LNCAP (cell line): ENCODE data around the gene SRRM2.

Experiments
- TF ChIP-seq, protein P1 (sequence below): fragments of 450-650 bp; IDR thresholded peaks from 2 replicates; pipeline ENCODE4 v1.5.1; 2017; ENCODE audit warnings: mild to moderate bottlenecking

The SRRM2 gene

DNA sequence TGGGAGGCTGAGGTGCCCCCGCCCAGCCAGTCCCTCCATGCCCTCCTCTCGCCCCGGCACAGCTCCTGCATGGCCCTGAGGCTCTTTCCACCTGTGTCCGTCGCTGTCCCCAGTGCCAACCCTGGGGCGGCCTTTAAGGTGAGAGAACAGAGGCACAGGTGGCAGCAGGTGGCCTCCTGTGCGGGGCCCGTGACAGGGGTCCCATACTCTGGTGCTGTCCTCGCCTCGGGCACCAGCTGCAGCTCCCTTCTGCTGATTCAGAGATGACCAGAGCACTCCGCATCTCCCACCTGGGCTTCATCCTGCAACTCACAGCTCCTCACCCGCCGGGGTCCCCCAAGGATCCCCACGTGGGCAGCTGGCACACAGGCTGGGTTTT is 40.4 kb upstream of the SRRM2 start:
- TF ChIP-seq, protein P1, sequence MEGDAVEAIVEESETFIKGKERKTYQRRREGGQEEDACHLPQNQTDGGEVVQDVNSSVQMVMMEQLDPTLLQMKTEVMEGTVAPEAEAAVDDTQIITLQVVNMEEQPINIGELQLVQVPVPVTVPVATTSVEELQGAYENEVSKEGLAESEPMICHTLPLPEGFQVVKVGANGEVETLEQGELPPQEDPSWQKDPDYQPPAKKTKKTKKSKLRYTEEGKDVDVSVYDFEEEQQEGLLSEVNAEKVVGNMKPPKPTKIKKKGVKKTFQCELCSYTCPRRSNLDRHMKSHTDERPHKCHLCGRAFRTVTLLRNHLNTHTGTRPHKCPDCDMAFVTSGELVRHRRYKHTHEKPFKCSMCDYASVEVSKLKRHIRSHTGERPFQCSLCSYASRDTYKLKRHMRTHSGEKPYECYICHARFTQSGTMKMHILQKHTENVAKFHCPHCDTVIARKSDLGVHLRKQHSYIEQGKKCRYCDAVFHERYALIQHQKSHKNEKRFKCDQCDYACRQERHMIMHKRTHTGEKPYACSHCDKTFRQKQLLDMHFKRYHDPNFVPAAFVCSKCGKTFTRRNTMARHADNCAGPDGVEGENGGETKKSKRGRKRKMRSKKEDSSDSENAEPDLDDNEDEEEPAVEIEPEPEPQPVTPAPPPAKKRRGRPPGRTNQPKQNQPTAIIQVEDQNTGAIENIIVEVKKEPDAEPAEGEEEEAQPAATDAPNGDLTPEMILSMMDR = no peak

DNA sequence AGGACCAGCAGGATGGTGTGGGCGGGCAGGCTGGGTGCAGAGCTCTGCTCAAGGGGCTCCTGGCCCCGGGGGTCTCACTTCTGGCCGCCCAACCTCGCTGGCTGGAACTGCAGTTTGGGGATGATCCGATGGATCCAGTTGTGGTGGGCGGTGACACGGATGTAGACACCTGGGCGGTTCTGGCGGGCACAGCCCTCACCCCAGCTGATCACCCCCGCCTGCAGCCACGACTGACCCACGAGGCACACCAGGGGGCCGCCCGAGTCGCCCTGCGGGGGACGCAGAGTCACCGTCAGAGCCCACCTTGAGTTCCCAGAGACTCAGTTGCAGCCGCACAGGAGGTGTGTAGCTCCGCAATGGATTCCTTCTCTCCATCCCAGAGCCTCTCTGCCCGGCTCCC is 39.9 kb upstream of the SRRM2 start:
- TF ChIP-seq, protein P1 = no peak

DNA sequence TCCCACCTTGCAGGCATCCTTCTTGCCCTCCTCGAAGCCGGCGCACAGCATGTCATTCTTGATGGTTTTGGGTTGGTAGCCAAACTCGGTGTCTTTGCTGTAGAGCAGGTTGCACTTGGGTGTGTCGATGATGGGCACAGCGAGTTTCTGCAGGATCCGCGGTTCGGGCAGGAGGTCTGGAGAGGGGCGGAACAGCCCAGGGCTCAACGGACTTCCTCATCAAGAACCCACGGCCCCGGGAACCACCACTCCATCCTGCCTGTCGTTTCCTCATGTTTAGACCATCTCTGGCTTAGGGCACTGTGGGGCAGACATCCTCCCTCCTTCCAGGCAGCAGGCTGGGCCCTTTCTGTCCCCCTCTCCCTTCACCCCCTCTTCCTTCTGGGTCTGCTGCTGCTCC is 38.9 kb upstream of the SRRM2 start:
- TF ChIP-seq, protein P1 = no peak

DNA sequence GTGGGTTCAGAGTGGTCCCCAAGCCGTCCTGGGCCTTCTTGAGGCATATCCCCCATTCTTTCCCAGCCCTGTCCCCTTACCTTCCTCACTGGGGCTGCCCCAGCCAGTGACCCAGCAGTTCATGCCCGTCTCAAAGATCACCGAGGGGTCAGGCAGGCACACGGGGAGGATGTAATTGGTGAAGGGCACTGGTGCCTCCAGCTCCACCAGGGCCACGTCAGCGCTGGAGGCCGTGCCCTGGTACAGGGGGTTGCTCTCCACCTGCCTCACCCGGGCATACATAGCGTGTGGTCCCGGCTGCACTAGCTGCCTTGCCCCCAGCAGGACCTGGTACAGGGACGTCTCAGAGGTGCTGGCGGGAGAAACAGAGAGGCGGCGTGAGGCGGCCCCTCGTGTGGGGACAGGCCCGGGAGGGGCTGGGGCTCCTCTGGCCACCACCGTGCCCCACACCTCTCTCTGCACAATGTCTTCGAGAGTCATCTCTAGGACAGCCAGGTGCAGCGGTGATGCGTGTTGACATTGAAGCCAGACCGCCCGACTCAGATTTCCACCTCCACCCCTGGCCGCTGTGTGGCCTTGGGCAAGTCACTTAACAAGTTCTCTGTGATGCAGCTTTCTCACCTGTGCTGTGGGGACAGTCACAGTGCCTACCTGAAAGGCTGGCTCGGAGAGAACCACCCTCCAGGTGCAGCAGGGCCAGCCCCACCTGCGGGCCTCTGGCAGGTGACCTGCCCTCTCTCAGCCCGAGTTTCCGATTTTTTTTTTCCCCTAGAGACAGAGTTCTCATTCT is 38.3 kb upstream of the SRRM2 start:
- TF ChIP-seq, protein P1 = no peak

DNA sequence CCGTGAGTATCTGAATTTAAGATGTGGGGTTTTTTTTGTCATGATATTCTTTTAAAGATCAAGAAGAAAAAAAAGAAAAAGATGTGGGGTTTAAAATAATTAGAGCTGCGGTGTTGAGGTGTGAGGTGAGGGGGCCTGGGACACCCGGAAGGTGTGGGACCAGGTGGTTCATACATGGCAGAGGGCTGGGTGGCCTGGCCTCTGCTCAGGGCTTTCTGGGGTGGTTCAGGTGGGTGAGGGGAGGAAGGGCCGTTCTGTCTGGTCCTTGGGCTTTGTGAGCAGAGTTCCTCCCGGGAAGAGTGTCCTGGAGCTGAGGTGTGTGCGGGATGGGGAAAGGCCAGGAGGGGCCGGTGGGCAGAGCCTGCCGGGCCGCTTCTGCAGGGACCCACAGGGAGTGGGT is 37.4 kb upstream of the SRRM2 start:
- TF ChIP-seq, protein P1 = no peak

DNA sequence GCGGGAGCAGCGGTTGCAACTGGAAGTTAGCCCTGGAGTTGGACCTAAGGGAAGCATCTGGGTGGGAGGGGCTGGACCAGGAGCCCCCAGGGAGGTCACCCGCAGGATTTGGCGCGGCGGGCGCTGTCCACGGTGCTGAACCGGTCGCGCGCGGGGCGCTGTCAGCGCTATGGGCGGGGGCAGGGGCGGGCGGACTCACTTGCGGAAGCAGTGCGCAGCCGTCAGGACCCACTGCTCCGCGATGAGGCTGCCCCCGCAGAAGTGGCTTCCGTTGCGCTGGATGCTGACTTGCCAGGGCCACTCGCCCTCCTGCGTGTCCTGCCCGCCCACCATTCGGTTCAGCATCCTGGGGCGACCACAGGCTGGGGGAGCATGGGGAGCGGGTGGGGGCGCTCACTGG is 36.9 kb upstream of the SRRM2 start:
- TF ChIP-seq, protein P1 = no peak

DNA sequence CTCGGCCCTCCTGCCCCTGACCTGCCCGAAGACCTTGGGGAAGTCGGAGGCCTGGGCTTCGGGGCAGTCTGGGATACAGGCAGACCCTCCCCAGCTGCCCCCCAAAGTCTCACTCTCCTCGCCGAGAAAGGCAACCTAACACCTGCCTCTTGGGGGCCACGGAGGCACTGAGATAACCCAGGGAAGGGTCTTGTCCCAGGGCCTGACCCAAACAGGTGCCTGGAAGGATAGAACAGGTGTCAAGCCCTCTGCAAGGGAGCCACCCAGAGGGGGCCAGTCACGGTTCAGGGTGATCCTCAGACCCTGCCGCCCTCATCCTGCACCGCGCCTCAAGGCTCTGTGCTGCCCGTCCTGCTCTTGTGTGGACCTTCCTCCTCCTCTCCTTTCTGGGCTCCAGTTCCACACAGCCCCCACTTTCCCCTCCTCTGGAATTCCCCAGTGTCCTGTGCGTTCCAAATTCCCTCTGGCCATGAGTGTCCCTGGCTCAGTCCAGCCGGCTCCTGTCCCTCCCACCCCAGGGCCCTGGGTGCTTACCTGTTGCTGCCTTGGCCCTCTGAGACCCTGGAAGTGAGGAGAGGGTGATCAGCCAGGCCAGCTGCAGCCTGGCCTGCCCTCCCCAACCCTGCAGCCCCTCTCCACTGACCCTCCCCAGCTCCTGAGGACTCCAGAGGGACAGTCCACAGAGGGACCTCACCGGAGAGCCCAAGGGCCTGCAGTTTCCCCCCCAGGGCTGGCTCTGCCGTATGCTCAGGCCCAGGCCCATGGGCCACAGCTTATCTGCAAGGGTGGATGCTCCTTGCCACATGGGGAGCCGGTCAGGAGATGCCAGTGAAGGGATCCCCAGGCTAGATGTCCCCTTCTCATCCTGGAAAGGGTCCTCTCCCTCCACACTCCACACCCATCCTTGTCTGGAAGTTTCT is 36.2 kb upstream of the SRRM2 start:
- TF ChIP-seq, protein P1 = no peak
